ENCODE results near the gene TIMM44.
A peak's percentile ranks its signal among the peaks of the same experiment; 100 is the strongest.
"Not testable (repeated sequence)": the region's sequence is repeated elsewhere in the genome, so short reads cannot be mapped to it uniquely, and the experiment has no call there.

The TIMM44 gene

DNA sequence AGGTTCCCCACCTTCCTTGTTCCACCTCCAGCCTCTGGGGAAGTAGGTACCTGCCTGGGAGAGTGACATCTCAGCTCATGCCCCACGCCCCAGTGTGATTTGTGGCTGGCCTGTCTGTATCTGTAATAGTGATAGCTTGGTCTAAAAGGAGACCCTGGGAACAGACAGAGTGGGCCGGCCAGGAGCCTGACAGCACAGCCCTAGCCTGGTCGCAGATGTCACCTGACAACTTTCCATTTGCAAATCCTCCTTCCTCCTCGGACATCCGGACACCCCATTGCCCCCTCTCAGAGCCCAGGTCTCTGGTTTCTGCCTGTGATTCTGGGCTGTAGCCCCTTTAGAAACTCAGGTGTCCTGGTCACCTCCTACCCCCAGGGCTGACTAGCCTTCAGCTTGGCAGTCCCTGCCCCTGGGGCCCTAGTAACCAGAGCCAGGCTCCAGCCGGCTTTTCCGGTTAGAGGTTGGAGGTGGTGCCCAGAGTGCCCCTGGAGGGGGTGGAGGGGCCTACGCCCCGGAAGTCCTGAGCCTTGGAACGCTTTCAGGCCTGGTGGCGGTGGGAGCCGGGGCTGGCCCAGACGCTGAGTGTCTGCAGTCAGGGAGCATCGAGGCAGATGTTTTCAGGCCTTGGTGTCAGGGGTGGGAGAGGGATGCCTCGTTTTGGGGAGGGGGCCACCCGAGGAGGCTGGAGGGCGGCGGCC, 48.7 kb downstream of the TIMM44 start:
- H3K4me3 ChIP-seq = no peak overlapping the region
- peak overlapping the region in 7 of 21 experiments; percentile 35 to 63 (median 43) for H3K27ac ChIP-seq

DNA sequence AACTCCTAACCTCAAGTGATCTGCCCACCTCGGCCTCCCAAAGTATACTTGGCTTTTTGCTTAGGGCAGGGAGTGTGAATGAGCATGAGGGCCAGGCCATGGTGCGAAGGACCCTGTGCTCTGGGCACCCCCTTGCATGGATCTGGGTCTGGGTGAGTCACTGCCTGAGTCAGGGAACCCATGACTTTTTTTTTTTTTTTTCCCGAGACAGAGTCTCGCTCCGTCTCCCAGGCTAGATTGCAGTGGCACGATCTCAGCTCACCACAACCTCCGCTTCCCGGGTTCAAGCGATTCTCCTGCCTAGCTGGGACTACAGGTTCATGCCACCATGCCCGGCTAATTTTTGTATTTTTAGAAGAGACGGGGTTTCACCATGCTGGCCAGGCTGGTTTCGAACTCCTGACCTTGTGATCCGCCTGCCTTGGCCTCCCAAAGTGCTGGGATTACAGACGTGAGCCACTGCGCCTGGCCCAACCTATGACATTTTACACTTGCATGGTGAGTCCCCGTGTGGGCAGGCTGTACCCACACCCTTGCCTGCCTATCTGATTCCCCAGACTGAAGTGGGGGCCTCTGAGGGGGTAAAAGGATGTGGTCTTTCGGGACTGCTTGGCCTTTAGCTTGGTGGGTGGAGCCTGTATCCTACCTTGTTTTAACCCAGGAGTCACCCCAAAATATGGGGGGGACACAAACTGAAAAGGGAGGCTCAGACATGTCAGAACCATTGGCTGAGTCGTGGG, 49.9 kb downstream of the TIMM44 start:
- H3K27ac ChIP-seq, H3K4me3 ChIP-seq: not testable (repeated sequence)

DNA sequence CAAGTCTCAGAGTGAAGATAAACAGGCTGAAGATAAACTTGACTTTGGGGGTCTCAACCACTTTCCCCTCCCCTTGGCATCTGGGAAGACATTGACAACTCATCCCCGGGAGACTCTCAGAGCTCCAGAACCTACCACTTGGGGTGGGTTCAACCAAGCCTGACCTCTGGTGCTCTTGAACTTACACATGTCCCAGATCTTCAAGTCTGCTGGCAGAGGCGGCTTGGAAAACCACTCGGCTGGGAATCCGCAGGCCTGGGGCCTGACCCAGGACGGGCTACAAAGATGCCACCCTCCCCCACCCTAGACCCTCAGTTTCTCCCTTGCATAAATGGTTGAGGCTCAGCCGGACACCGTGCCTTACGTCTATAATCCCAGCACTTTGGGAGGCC, 54.6 kb downstream of the TIMM44 start:
- Histone ChIP-seq H3K27ac (peak overlapping the region; percentile 14 to 91 (median 80)), H3K4me3 (peak overlapping the region; percentile 32 to 57 (median 49))

DNA sequence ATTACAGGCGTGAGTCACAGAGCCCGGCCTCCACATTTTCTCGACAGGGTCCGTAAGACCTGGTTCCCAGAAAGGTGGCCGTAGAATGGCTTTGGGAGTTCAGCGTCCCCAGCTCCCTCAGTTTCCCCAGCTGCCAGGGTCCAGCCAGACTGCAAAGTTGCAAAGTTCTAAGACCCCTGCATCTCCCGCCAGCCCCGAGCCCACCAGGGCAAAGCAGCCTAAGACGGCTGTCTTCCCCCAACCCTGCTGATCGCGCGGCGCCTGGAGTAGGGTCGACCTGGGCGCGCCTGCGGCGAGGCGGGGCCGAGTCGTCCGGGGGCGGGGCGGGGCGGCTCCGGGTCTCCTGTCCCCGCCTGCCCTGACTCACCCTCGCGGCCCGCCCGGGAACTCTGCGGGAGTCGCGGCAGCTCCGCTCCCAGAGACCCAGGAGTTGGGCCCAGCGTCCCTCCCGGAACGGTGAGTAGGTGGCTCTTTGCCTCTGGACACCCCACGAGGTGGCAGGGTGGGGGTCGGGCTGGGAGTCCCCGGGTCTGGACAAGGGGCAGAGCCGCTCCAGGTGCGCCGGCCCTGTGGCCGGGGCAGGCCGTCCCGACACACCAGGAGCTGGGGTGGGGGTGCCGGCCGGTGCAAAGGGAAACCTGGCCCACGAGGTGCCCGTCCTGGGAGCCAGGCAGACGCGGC, 55.2 kb downstream of the TIMM44 start, which contains the start of gene LRRC8E:
Gene LRRC8E (plus strand): TSS at position 366 of the 681 bp plus-strand sequence. CDS start 7,094 bp downstream, outside the sequence.
- peak within 1 kb of the TSS; percentile 14 to 91 (median 80) for H3K27ac ChIP-seq
- peak within 1 kb of the TSS; percentile 32 to 57 (median 49) for H3K4me3 ChIP-seq

DNA sequence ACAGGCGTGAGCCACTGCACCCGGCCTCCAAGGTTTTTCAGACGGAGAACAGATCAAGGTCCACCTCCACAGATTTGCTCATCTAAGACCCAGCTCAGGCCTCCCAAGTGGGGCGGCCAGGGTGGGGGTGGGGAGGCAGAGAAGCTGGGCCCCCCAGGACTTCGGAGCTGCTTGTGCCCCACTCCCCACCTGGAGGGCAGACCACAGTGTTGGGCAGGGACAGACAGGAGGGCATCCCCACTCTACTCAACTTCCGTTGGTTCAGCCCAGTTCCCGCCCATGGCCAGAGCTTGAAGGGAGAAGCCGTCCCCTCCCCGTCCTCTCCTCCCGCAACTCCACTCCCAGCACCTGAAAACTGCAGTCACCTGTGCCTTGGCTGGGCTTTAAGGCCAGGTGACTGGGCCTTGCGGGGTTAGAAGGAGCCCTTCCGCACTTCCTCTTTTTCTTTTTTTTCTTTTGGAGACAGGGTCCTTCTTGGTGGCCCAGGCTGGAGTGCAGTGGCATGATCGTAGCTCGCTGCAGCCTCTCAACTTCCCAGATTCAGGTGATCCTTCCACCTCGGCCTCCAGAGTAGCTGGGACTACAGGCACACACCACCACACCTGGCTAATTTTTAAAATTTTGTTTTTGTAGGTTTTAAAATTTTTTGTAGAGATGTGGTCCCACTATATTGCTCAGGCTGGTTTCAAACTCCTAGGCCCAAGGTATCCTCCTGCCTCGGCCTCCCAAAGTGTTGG, 55.9 kb downstream of the TIMM44 start:
- Histone ChIP-seq H3K27ac (peak overlapping the region in 1 of 21 experiments; percentile 61), H3K4me3 (no peak overlapping the region)

DNA sequence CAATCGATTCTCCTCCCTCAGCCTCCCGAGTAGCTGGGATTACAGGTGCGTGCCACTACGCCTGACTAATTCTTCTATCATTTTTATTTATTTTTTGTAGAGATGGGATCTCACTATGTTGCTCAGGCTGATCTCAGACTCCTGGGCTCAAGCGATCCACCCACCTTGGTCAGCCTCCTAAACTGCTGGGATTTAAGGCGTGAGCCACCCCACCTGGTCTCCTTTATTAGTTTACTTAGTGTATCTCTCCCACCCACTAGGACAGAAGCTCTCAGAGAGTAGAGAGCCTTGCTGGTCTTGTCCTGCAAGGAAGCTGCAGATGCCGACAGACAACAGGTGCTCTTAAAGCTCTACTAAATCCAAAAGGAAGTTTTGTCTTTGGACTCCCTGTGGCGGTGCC, 57.6 kb downstream of the TIMM44 start:
- Histone ChIP-seq H3K4me3 (no peak overlapping the region), H3K27ac (no peak overlapping the region)

DNA sequence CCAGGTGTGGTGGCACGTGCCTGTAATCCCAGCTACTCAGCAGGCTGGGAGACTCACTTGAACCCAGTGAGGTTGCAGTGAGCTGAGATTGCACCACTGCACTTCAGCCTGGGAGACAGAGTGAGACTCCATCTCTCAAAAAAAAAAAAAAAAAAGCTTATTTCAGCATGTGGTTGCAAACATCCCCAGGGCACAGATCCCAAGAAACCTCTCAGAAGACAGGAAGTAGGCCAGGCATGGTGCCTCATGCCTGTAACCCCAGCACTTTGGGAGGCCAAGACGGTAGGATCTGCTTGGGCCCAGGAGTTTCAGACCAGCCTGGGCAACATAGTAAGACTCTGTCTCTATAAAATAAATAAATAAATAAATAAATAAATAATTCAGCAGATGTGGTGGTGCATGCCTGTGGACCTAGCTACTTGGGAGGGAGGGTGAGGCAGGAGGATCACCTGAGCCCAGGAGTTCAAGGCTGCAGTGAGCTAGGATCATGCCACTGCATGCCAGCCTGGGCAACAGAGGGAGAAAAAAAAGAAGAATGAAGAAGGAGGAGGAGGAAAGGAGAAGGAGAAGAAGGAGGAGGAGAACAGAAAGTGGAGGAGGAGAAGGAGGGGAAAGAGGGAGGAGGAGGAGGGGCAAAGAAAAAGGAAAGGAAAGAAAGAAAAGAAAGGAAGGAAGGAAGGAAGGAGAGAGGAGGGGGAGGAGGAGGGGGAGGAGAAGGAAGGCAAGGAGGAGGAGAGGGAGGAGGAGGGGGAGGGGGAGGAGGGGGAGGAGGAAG, 59.5 kb downstream of the TIMM44 start:
- Histone ChIP-seq H3K4me3 (no peak overlapping the region), H3K27ac (no peak overlapping the region)

DNA sequence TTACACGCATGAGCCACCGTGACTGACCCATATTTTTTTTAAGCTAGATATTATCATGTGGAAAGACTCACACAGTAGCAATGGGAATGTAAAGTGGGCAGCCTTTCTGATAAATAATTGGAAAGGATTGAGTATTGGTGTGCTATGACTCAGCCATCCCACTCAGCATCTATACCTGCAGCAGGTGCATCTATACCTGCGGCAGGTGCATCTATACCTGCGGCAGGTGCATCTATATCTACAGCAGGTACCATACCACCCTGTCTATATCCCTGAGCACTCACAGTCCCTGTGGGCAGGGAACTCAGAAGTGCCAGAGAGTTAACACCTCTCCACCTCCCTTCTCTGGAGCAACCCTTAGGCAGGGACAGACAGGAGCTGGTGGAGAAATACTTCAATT, 60.4 kb downstream of the TIMM44 start:
- no peak overlapping the region for H3K4me3 ChIP-seq

DNA sequence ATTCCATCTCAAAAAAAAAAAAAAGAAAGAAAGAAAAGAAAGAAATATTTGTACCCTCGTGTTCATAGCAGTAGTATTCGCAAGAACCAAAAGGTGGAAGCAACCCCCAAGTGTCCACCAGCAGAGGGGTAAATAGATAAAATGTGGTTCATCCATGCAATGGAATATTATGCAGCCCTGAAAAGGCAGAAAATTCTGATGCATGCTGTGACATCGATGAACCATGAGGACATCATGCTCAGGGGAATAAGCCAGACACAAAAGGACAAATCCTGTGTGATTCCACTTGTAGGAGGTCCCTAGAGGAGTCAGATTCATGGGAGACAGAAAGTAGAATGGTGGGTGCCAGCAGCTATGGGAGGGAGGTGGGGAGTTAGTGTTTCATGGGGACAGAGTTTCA, 61.6 kb downstream of the TIMM44 start:
- Histone ChIP-seq H3K4me3 (no peak overlapping the region), H3K27ac (no peak overlapping the region)

More for the DNA sequence above, 60.4 kb downstream of the TIMM44 start:
- H3K27ac ChIP-seq = no peak overlapping the region

DNA sequence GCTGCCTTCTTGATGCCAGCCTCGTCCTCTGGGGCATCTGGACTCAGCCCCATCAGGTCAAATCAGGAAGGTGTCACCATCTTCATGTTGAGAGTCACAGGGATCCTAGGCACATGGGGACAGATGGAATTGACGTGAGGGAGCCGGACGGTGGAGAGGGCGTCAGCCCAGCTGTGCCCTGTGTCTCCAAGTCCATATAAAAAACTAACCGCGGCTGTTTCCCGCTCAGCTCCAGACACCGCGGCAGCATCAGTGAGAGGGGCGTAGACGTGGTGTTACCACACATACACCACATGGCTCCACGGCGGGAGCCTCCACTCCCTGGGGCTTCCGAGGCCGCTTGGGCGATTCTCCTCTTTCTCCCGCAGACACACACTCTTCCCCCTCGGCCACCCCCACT, 63.6 kb downstream of the TIMM44 start:
- H3K27ac ChIP-seq = no peak overlapping the region
- no peak overlapping the region for H3K4me3 ChIP-seq

DNA sequence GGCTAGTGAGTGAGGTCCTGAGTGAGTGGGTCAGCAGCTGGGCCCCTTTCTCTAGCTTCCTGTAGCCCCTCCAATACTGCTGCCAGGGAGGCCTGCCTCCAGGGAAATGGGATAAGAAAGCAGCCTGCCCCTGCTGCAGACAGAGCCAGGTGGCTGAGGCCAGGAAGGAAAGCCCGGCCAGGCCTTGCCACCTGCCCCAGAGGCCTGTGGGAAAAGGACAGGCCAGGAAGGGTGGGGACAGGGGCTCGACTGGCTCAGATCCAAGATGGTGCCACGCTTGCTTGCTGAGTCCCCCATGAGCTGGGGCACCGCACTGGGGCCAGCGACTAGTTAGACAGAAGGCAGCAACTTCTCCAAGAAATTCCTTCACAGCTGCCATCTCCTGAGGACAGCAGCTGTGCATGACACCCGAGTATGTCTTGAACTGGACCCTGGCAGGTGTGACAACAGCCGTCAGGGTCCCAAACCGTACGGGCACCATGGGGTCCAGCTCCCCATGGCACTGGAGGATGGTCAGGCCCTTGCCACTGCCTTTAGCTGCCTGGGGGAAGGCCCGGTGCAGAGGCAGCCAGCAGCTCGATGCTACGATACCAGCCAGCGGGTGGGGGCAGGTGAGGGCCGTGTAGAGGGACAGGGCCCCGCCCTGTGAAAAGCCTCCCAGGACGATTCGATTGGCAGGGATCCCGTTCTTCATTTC, 64.2 kb downstream of the TIMM44 start:
- no peak overlapping the region for H3K4me3 ChIP-seq
- H3K27ac ChIP-seq = no peak overlapping the region

DNA sequence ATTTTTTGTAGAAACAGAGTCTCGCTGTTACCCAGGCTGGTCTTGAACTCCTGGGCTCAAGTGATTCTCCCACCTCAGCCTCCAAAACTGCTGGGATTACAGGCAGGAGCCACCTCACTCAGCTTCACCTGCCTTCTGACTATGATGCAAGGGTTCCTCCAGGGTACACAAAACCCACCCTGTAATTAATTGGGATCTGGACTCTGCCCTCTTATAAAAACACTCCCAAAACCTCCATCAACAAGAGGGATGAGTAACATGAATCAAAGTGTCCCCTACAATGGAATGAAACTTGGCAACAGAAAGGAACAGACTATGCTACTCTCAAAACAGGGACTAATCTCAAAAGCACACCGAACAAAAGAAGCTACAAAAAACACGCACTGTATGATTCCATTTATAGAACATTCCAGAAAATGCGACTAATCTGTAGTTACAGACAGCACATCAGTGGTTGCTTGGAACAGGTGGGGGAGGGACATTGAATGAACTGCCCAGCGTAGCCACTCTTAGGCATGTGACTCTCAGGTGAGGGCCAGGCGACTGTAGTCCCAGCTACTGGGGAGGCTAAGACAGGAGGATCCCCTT, 66.1 kb downstream of the TIMM44 start:
- no peak overlapping the region for H3K27ac ChIP-seq
- H3K4me3 ChIP-seq = no peak overlapping the region
